Astrocyte of the spinal cord (primary cell): ENCODE data around the gene FKBP1A.

Experiments
- DNase-seq: peaks from one replicate; pipeline ENCODE4 v3.0.0; 2011; ENCODE audit warnings: low read depth, low spot score
- H3K4me3 ChIP-seq: 2 replicates; pipeline ENCODE4 v1.5.1; 2011; ENCODE audit warnings: low read depth, mild to moderate bottlenecking, low read length, moderate library complexity
- CTCF ChIP-seq: IDR thresholded peaks from 2 replicates; pipeline ENCODE4 v1.5.1; 2012; ENCODE audit warnings: low read depth, mild to moderate bottlenecking, low read length, inconsistent platforms
- in situ Hi-C: cut with HindIII; loops from 2 replicates; pipeline ENCODE4 v1.10.0; 2017; ENCODE audit warnings: low sequenced_read_pairs

Gene FKBP1A

GRCh38 chr20:1420066-1420465 lies 27.2 kb upstream of the FKBP1A start:
- in situ Hi-C loops: no loop called here
- no peak for TF ChIP-seq CTCF
- no peak for DNase-seq
- H3K4me3 ChIP-seq: no peak overlapping the region

- H3K4me3 ChIP-seq: no peak overlapping the region
- DNase-seq: no peak
- in situ Hi-C loops: no loop called here
- TF ChIP-seq CTCF: no peak
These were observed 25.5 kb upstream of the FKBP1A start for GRCh38 chr20:1418350-1418749.

GRCh38 chr20:1417790-1418189 lies 24.9 kb upstream of the FKBP1A start:
- TF ChIP-seq CTCF: no peak
- in situ Hi-C loops: no loop called here

GRCh38 chr20:1417273-1417672 lies 24.4 kb upstream of the FKBP1A start:
- in situ Hi-C loops: no loop called here
- H3K4me3 ChIP-seq: no peak overlapping the region
- peak; percentile 46 for DNase-seq
- no peak for TF ChIP-seq CTCF

More at GRCh38 chr20:1417790-1418189, 24.9 kb upstream of the FKBP1A start:
- no peak for DNase-seq
- no peak overlapping the region for H3K4me3 ChIP-seq

GRCh38 chr20:1415667-1416468 lies 23.0 kb upstream of the FKBP1A start:
- TF ChIP-seq CTCF: no peak
- H3K4me3 ChIP-seq: no peak overlapping the region
- peak; percentile 91 for DNase-seq
- in situ Hi-C loops: no loop called here

GRCh38 chr20:1414982-1415381 lies 22.1 kb upstream of the FKBP1A start:
- in situ Hi-C loops: no loop called here
- H3K4me3 ChIP-seq: no peak overlapping the region
- TF ChIP-seq CTCF: no peak
- DNase-seq: no peak
